ENCODE data around the gene LGALS7B. TPM values are rescaled to one million over a fixed set of nuclear protein-coding genes. Genes with fewer than 3 reads are reported as not detected.

Gene LGALS7B
- total and polyA plus RNA-seq, 2 of the 8 experiments (the other 6 are each of a cell fraction or from before 2014, with no cell fraction given) = 3.6 TPM; not detected in 1

- TF ChIP-seq CTCF (IDR thresholded peaks at IDR 0.05; ENCODE audit: control extremely low read depth in 1 of 3, insufficient read depth in 1 of 3, low read depth in 1 of 3, low read length in 3 of 3) = no peak
- TF ChIP-seq CHD7 (IDR thresholded peaks at IDR 0.05; ENCODE audit: insufficient replicate concordance, low read length) = no peak
- TF ChIP-seq CBX5 (IDR thresholded peaks at IDR 0.05; ENCODE audit: low read depth, low read length) = no peak
- no peak for TF ChIP-seq MAX (IDR thresholded peaks at IDR 0.05)
- TF ChIP-seq RBBP5 (IDR thresholded peaks at IDR 0.05; ENCODE audit: borderline replicate concordance, low read depth, low read length) = no peak
- no peak for TF ChIP-seq HDAC2 (IDR thresholded peaks at IDR 0.05; ENCODE audit: borderline replicate concordance in 1 of 2, low read depth in 2 of 2, low read length in 2 of 2)
- no peak for TF ChIP-seq ATF3 (IDR thresholded peaks at IDR 0.05; ENCODE audit: insufficient read depth, low read depth, low read length)
Measured at GRCh38 chr19:38796154-38796553, 7.2 kb downstream of the LGALS7B start (continued).
